Activated CD8-positive, alpha-beta memory T cell treated with anti-CD3 and anti-CD28 coated beads for 36 hours (primary cell): ENCODE results near the gene COL1A2. TPM values are rescaled to one million over a fixed set of nuclear protein-coding genes. Genes with fewer than 3 reads are reported as not detected.

Experiments
- CTCF ChIA-PET: fragments of 350-600 bp; sonication (Branson Sonifier 250); formaldehyde crosslinking; loops from one replicate; lab custom pipeline; 2021; ENCODE audit warnings: antibody characterized with exemption; lab: Charles Lee
- POLR2A ChIA-PET: fragments of 350-600 bp; sonication (Branson Sonifier 250); formaldehyde crosslinking; loops from one replicate; lab custom pipeline; 2021; ENCODE audit warnings: antibody characterized with exemption; lab: Charles Lee
- total RNA-seq, 2 experiments: library from RNA; stranded (reverse); gene quantifications; one replicate each; pipeline ENCODE4 v1.2.3, GENCODE V29; 2021

Gene COL1A2
- total RNA-seq, 2 experiments from 2014 or later, result 0.21 to 0.23 TPM

GRCh38 chr7:94378356-94378755, 16.3 kb upstream of the COL1A2 start:
- ChIA-PET POLR2A (no interaction called here), CTCF (no interaction called here)

DNA sequence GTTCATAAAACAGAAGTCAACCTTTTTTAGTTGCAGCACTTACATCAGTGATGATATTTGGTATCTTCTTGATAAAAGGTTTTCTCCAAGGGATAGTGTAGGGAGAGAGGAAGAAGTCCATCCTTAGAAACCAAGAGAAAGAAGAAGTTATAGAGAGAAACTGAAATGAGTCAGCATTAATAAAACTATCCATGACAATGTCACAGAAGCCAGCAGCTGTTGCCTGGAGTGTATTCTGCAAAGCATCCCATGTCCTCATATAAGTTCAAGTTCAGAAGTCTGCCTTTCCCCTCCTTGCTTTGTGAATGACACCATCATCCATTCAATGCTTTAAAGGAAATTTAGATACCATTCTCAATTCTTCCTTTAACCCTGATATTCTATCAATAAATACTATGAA, 14.4 kb upstream of the COL1A2 start:
- CTCF ChIA-PET, result no interaction called here

DNA sequence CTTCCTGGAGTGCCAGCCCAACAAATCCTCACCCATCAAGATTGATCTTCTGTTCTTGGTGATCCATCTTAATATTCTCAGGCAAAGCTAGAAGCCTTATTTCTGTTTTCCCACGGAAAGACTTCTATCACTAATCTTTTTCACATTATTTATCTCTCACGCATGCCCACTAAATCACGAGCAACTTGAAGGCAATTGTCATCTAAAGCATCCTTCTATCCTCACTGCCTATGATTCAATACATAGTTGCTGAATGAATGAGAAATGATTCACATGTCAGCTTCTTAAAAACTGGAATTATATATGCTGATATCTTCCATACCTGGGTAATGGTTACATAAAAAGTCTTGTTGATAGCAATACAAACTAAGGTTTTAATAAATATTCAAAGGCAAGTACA, 12.6 kb upstream of the COL1A2 start:
- POLR2A ChIA-PET, result no interaction called here
- CTCF ChIA-PET, result no interaction called here

More for the DNA sequence above, 14.4 kb upstream of the COL1A2 start:
- POLR2A ChIA-PET, result no interaction called here

- CTCF ChIA-PET, result no interaction called here
- POLR2A ChIA-PET, result no interaction called here
These were observed 11.9 kb upstream of the COL1A2 start for GRCh38 chr7:94382746-94383145.

- CTCF ChIA-PET, result no interaction called here
These were observed 10.4 kb upstream of the COL1A2 start for GRCh38 chr7:94384315-94384714.

GRCh38 chr7:94386416-94386815, 8.3 kb upstream of the COL1A2 start:
- POLR2A ChIA-PET, result no interaction called here
- CTCF ChIA-PET, result interaction anchor here (0.9 kb wide), 1 partner anchor 9 kb away, joined by 3 read pairs; no protein-coding TSS in a partner anchor

More at GRCh38 chr7:94384315-94384714, 10.4 kb upstream of the COL1A2 start:
- POLR2A ChIA-PET, result no interaction called here

DNA sequence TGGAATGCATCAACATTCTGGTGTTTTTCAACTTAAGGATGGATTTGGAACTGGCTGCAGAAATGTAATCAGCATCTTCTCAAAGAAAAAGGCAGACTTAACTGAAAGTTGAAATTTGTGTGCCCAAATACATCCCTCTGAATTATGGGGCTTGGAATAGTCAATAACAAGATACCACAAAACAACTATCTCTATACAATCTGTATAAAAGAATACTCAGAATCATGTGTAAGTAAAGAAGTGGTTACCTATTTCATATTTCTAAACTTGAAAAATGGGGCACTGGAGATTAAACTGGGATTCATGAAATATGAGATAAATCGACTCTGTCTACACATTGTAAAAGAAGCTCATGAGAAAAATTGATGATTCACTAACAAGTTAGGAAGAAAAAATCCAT, 6.2 kb upstream of the COL1A2 start:
- ChIA-PET POLR2A (no interaction called here), CTCF (no interaction called here)

- CTCF ChIA-PET, result no interaction called here
- POLR2A ChIA-PET, result no interaction called here
These were observed 5.3 kb upstream of the COL1A2 start for GRCh38 chr7:94389381-94389780.

GRCh38 chr7:94391726-94392392, 2.8 kb upstream of the COL1A2 start:
- POLR2A ChIA-PET, result no interaction called here
- CTCF ChIA-PET, result no interaction called here

GRCh38 chr7:94392393-94392786, 2.3 kb upstream of the COL1A2 start:
- POLR2A ChIA-PET, result no interaction called here
- CTCF ChIA-PET, result interaction anchor here (0.6 to 0.7 kb wide), 4 partner anchors 42 to 564 kb away, joined by 3 read pairs; no protein-coding TSS in a partner anchor

DNA sequence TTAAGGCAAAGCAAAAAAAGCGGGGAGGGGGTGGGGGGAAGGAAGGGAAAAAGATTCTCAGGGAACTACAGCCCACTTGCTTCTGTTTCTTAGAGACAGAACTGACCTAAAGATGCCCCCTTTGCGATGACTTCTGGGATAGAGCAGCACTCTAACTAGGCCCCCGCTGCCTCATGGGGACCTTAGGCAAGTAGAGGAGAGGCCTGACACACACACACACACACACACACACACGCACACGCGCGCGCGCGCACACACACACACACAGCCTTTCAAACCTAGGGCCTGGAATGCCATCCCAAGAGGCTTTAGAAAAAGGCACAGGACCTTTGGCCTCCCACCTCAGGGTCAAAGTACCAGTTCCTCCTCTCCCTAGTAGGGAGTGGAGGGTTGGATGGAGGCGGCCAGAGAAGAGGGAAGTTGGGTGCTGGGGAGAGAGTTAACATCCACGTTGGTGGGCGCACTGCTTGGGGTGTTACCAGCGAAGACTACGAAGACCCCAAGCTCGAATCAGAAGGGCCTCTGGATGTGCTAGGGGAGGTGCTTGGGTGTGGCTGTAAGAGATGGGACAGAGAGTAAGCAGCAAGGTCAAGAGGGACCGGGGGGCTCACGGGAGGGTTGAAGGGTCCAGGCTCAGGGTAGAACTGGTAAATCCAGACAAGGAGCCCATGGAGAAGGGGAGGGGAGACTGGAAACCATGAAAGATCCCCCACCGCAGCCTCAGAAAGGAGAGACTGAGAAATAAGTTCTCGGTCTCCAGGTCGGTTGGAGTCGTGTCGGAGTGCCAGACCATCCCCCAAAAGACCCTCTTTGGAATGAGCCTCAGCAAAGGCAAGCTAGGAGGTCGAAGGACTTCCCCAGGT, 1.2 kb upstream of the COL1A2 start:
- CTCF ChIA-PET, result interaction anchor here (0.6 to 0.7 kb wide), 4 partner anchors 41 to 565 kb away, joined by 3 read pairs; no protein-coding TSS in a partner anchor
- POLR2A ChIA-PET, result no interaction called here

DNA sequence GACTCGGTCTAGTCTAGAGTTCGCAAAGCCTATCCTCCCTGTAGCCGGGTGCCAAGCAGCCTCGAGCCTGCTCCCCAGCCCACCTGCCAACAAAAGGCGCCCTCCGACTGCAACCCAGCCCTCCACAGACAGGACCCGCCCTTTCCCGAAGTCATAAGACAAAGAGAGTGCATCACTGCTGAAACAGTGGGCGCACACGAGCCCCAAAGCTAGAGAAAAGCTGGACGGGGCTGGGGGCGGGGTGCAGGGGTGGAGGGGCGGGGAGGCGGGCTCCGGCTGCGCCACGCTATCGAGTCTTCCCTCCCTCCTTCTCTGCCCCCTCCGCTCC, 622 bp upstream of the COL1A2 start:
- ChIA-PET CTCF (no interaction called here), POLR2A (no interaction called here)

DNA sequence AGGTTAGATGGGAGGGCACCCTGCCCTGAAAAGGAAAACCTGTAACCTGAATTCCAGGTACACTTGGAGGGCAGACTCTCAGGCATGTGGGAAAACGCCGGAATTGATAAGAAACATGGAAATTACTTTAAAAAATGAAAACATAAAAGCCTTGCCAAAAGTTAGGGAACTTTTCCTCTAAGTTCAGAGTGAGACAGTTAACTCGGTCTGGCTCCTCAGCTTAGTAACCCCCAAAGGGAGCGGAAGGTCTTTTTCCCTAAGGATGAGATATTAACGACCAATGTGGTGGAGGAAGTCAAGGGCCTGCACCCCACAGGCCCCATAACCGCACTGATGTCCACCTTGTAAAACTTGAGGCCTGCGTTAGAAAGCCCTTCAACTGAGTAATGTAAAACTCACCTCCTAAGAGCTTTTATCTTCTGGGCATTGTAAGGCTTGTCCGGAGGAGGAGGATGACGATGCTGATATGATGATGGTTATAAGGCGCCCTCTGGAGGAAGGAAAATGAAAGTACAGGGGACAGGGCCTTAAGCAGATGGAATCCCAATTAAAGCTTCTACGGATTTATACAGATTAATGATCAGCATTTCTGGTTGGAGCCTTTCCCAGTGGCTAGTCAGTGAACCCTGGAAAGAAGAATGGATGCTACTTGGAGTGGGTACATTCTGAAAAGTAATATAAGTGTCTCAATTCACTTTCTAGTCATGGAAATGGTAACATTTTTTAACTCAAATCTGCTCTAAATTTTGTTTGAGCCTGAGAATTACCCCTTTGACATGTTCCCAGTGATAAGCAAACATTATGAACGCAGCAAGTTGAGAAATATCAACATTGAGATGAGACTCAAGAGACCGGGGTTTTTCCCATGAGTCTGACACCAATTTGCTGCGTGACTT, 694 bp downstream of the COL1A2 start:
- ChIA-PET CTCF (interaction anchor here (0.6 to 1.7 kb wide), 4 partner anchors 8 to 331 kb away, joined by 3 read pairs; no protein-coding TSS in a partner anchor), POLR2A (no interaction called here)

DNA sequence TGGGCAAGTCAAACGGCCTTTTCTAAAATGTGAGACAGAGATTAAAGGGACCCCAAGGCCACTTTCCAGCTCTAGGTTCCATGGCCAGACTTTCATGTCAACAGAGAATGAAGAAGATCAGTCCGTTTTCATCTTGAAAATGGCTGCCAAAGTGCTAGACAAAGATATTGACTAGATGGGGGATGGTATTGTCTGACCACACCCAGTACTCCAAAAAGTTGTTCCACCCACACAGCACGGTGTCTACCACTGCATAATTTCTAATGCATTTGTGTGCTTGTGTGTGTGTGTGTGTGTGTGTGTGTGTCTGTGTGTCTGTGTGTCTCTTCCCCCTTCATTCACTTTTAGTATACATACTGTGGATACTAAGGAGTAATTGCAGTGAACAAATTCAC, 1.3 kb downstream of the COL1A2 start:
- ChIA-PET CTCF (interaction anchor here (0.6 to 1.7 kb wide), 2 partner anchors 9 to 110 kb away, joined by 3 read pairs; no protein-coding TSS in a partner anchor), POLR2A (no interaction called here)

DNA sequence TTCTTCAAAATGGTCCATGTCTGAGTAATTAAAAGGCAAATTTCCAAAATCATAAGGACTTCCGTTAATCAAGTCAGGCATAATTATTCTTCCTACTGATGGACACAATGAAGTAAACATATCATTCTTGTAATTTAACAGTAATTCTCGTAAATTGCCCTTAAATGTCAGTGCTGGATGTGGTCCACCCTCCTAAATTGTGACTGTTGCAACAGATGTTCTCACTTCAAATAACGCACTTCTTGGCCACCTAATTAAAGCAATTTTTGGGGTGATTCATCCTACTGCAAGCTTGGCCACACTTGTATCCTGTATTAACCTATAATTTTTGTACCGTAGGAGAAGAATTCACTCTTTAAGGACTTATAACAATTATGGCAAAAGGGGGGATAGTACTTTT, 1.9 kb downstream of the COL1A2 start:
- ChIA-PET CTCF (no interaction called here), POLR2A (no interaction called here)

GRCh38 chr7:94397722-94398121, 3.0 kb downstream of the COL1A2 start:
- ChIA-PET CTCF (no interaction called here), POLR2A (no interaction called here)

DNA sequence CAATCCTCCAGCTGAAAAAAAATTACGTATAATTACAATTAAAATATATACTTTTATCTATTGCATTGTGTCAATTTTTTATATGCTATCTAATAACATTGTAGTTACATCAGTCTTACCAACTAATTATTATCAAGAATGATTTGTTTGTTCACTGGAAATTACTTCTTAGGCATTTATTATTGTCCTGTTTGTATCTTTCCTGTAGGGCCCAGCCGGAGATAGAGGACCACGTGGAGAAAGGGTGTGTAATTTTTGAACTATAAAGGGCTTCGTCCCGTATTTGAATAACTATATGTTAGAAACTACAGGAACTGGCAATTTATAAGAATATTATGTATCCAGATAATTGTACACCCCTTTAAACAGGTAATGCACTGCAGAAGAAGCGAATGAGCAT, 4.1 kb downstream of the COL1A2 start:
- ChIA-PET CTCF (no interaction called here), POLR2A (no interaction called here)

DNA sequence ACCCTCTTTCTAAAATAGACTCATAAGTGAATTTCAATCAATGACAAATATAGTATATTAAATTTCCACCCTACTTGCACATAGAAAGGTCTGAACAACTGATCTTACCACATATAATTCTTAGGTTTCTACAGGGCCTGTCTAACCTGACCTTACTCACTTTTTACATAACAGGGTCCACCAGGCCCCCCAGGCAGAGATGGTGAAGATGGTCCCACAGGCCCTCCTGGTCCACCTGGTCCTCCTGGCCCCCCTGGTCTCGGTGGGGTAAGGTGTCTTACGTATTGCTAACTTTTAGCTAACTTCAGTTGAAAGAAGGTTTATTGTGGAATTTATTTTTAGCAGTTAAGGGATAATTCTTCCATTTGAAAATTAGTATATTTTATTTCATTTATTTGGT, 5.3 kb downstream of the COL1A2 start:
- ChIA-PET POLR2A (no interaction called here), CTCF (no interaction called here)

- ChIA-PET CTCF (no interaction called here), POLR2A (no interaction called here)
These were observed 6.1 kb downstream of the COL1A2 start for GRCh38 chr7:94400643-94401427.
